HepG2 (cell line): ENCODE data around the gene B3GNT8. TPM values are rescaled to one million over a fixed set of nuclear protein-coding genes. Genes with fewer than 3 reads are reported as not detected.

Source experiments
- ATF2 ChIP-seq: sonication (generic); formaldehyde crosslinking; IDR thresholded peaks from 2 replicates; pipeline ENCODE4 v1.4.0; 2020; ENCODE audit warnings: missing genetic modification reagents
- CENPX ChIP-seq: sonication (generic); formaldehyde crosslinking; IDR thresholded peaks from 2 replicates; pipeline ENCODE4 v1.9.0; 2021; ENCODE audit warnings: mild to moderate bottlenecking, missing genetic modification reagents, moderate library complexity
- EZH2 ChIP-seq: conservative IDR thresholded peaks from 2 replicates; pipeline ENCODE4 v1.6.1; 2012; ENCODE audit warnings: mild to moderate bottlenecking, low read depth, low read length, moderate library complexity
- HBP1 ChIP-seq: IDR thresholded peaks from 2 replicates; pipeline ENCODE4 v1.6.1; 2016; ENCODE audit warnings: low read depth, control low read depth
- IKZF5 ChIP-seq: IDR thresholded peaks from 2 replicates; pipeline ENCODE4 v1.6.1; 2018; ENCODE audit warnings: missing genetic modification reagents, mild to moderate bottlenecking, missing compliant biosample characterization
- JARID2 ChIP-seq: sonication (generic); formaldehyde crosslinking; IDR thresholded peaks from 2 replicates; pipeline ENCODE4 v1.8.1; 2023; ENCODE audit warnings: missing genetic modification reagents, inconsistent platforms; ENCODE audit not compliant: insufficient replicate concordance
- KIAA2018 ChIP-seq: sonication (generic); formaldehyde crosslinking; IDR thresholded peaks from 2 replicates; pipeline ENCODE4 v1.5.0; 2020; ENCODE audit warnings: mild to moderate bottlenecking, missing genetic modification reagents, borderline replicate concordance
- NFYC ChIP-seq: IDR thresholded peaks from 2 replicates; pipeline ENCODE4 v1.6.1; 2016; ENCODE audit warnings: missing genetic modification reagents, missing compliant biosample characterization
- NONO ChIP-seq, 2 experiments: fragments of 450-650 bp in 1 of 2; sonication (generic) in 1 of 2; formaldehyde crosslinking in 1 of 2; IDR thresholded peaks in 1 of 2; conservative IDR thresholded peaks in 1 of 2; 2 replicates each; pipeline versions ENCODE4 v1.6.1 to v1.8.0; 2017 to 2022; ENCODE audit warnings: mild to moderate bottlenecking in 1 of 2, missing genetic modification reagents in 1 of 2, moderate library complexity in 1 of 2
- PAX8 ChIP-seq: sonication (generic); formaldehyde crosslinking; IDR thresholded peaks from 2 replicates; pipeline ENCODE4 v1.8.0; 2022; ENCODE audit warnings: mild to moderate bottlenecking, missing genetic modification reagents, borderline replicate concordance
- RELA ChIP-seq: sonication (generic); formaldehyde crosslinking; IDR thresholded peaks from 2 replicates; pipeline ENCODE4 v1.4.0; 2020; ENCODE audit warnings: missing genetic modification reagents
- ZNF124 ChIP-seq: sonication (generic); formaldehyde crosslinking; IDR thresholded peaks from 2 replicates; pipeline ENCODE4 v1.4.0; 2020; ENCODE audit warnings: missing genetic modification reagents
- ZNF30 ChIP-seq: sonication (generic); formaldehyde crosslinking; IDR thresholded peaks from 2 replicates; pipeline ENCODE4 v1.5.0; 2020; ENCODE audit warnings: mild to moderate bottlenecking, missing genetic modification reagents
- ZNF382 ChIP-seq: sonication (generic); formaldehyde crosslinking; IDR thresholded peaks from 2 replicates; pipeline ENCODE4 v1.5.0; 2020; ENCODE audit warnings: missing genetic modification reagents, mild to moderate bottlenecking, borderline replicate concordance
- ZNF781 ChIP-seq: sonication (generic); formaldehyde crosslinking; IDR thresholded peaks from 2 replicates; pipeline ENCODE4 v1.5.1; 2020; ENCODE audit warnings: borderline replicate concordance, mild to moderate bottlenecking, missing genetic modification reagents; ENCODE audit errors: not compliant biosample characterization
- ZZZ3 ChIP-seq: sonication (generic); formaldehyde crosslinking; IDR thresholded peaks from 2 replicates; pipeline ENCODE4 v1.4.0; 2020; ENCODE audit warnings: missing genetic modification reagents, mild to moderate bottlenecking, borderline replicate concordance
- polyA plus RNA-seq, 8 experiments: library from polyadenylated mRNA; depleted of rRNA in 3 of 8; stranded (reverse) in 7 of 8; unstranded in 1 of 8; fragments of >200 nt; fragmentation: Illumina TruSeq in 4 of 8; extraction: Trizol in 4 of 8; gene quantifications; 2 replicates each; pipeline versions ENCODE4 v1.2.1 to v1.2.3, GENCODE V29; 2011 to 2016; ENCODE audit warnings: low read depth in 4 of 8, missing spikeins in 1 of 8, mixed read lengths in 1 of 8; ENCODE audit not compliant: insufficient read depth in 1 of 8
- total RNA-seq, 5 experiments: library from RNA; depleted of rRNA; stranded (reverse); fragments of >200 nt; fragmentation: Illumina TruSeq; extraction: Trizol; gene quantifications; 2 replicates each; pipeline ENCODE4 v1.2.3, GENCODE V29; 2016; ENCODE audit warnings: low read depth in 1 of 5

The B3GNT8 gene
- total and polyA plus RNA-seq, 2 of the 13 experiments (the other 11 are each of a cell fraction or from before 2014, with no cell fraction given): 0.26 to 1.9 TPM

- TF ChIP-seq HBP1 (CRISPR knock-in tag): no peak
- TF ChIP-seq ZNF124: 0 out of 2 replicates have a peak, but pooled peaks have one; percentile 25
- TF ChIP-seq ZNF382 (CRISPR knock-in tag): no peak
- TF ChIP-seq ZNF30: no peak
- no peak; the same call in 1 of the 2 replicates for TF ChIP-seq ZZZ3 (CRISPR knock-in tag)
- no peak for TF ChIP-seq EZH2
- TF ChIP-seq JARID2 (CRISPR knock-in tag): no peak
- TF ChIP-seq NONO (IDR thresholded peaks at IDR 0.05): no peak
- TF ChIP-seq NONO (CRISPR knock-in tag; conservative IDR thresholded peaks at IDR 0.05): peak; percentile 96
- TF ChIP-seq ZNF781: no peak
- TF ChIP-seq KIAA2018: no peak
- no peak for TF ChIP-seq PAX8 (CRISPR knock-in tag)
- 0 out of 2 replicates have a peak, but pooled peaks have one; percentile 47 for TF ChIP-seq IKZF5 (CRISPR knock-in tag)
- no peak for TF ChIP-seq CENPX
- peak; percentile 39 for TF ChIP-seq ATF2 (CRISPR knock-in tag)
- TF ChIP-seq NFYC: peak; percentile 88
- no peak for TF ChIP-seq RELA
These were observed 12.5 kb upstream of the B3GNT8 start, which contains the start of gene DMAC2 (continued) for GRCh38 chr19:41439441-41440222.
